NCI-H510A treated with DMSO at 0.1 percent for 48 hours (cell line): ENCODE data around the gene B3GNT2.
A peak's percentile ranks its signal among the peaks of the same experiment; 100 is the strongest.
"Not testable (repeated sequence)": the region's sequence is repeated elsewhere in the genome, so short reads cannot be mapped to it uniquely, and the experiment has no call there.

Source experiments
- DNase-seq: peaks from one replicate; lab custom pipeline; 2025; lab: John Stamatoyannopoulos, UW

B3GNT2 gene

GRCh38 chr2:62185475-62186155 lies 10.3 kb upstream of the B3GNT2 start:
- DNase-seq = no peak

DNA sequence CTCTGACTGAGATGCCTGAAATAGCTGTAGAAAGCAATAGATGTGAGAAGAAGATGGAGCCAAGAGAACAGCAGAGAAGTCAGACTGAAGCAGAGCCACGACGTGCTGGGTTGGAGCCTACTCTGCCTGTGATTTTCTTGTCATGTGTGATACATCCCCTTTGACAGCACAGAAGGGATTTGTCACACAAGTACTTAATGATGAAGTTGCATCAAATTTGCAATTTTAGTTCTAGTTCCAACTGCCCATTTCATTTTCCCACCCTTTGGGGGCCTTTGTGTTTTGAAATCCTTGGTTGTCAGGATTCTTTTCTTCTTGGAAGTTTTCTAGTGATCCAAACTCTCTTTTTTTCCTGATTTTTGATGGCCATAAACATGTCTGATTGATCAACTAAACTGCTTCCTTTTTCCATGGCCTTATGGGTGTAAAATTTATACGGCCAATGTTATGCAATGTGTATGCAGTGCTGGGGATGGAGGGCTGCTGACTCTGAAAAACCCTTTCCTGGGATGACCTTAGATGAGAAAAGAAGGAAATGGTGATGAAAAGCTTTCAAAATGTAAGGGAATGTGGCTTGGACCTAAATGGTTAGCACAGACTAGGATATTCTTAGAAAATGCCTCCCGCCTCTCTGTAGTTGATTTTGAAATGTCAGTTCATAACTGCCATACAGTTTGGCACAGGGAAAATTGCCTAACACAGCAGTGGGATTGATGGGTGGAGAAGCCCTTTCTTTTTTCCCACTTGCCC lies 9.6 kb upstream of the B3GNT2 start:
- DNase-seq = no peak

DNA sequence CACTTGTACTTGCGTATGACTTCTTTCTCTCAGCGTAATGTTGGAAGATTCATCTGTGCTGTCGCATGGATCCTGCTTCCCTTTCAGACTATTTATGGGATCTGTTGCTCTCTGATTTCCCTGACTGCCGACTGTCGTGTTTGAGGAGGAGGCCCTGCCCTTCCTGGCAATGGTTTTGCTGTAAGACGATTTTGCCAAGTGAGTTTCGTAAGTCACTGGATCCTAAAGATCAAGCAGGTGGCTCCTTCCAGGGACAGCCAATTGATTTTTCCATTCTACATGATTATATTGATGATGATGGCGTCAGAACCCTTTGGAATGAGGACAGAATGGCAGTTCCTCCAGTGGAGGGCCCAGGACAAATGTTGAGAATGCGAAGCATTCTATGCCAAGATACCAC lies 8.7 kb upstream of the B3GNT2 start:
- DNase-seq = no peak

- DNase-seq = no peak
These were observed 7.5 kb upstream of the B3GNT2 start for GRCh38 chr2:62188416-62188815.

DNA sequence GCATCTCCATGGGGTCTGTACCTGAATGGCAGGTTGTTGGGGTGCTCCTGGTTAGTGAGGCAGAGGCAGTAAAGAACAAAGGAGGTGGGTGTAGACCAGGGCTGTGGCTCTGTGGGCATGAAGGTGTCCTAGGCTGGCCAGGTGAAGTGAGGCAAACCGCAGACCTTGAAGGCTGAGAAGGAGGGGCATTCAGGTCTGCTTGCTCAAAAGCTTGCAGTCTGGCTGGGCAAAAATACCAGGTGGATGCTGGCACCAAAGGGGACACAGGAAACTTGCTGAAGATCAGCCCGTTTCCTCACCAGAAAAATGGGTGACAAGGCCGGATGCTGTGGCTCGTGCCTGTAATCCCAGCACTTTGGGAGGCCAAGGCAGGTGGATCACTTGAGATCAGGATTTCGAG lies 6.7 kb upstream of the B3GNT2 start:
- no peak for DNase-seq

GRCh38 chr2:62192811-62193210 lies 3.1 kb upstream of the B3GNT2 start:
- no peak for DNase-seq

DNA sequence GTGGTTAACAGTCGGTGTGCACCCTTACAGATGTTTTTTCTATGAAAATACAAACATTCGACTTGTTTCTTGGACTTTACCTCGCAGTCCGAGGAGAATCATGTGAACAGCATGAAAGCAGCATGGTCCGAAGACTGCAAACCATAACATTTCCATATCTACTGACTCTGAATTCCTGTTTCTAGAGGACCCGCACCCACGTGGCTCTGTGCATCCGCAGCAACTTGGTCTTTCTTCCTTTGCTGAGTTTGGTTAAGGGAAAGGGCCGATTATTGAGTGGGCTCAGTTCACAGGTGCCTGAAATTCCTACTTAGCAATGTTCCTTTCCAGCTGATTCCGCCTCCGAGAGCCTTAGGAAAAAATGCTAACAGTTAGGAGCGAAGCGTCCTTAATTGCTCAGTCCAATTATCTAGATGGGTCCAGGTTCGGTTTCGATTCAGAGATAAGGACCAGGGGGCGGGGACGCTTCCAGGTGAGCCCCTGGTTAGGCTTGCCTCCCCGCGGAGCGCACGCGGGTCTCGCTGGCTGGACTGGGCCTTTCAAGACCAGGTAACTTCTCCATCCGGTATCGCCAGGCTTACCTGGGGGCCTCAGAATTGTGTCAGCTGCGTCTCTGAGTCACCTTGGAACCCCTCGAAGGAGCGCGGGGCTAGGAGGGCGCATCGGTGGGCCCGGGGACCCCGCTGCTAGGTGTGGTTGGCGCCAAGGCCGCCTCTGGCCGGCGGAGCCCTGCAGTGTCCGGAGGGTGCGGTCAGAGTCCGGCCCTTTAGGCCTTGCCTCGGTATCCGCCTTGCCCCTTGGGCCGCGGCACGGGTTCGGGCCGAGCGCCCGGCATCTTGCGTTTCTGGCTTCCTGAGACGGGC lies 1.1 kb upstream of the B3GNT2 start:
- DNase-seq = no peak

- DNase-seq = peak; percentile 72
These were observed 475 bp downstream of the B3GNT2 start for GRCh38 chr2:62196278-62196901.

DNA sequence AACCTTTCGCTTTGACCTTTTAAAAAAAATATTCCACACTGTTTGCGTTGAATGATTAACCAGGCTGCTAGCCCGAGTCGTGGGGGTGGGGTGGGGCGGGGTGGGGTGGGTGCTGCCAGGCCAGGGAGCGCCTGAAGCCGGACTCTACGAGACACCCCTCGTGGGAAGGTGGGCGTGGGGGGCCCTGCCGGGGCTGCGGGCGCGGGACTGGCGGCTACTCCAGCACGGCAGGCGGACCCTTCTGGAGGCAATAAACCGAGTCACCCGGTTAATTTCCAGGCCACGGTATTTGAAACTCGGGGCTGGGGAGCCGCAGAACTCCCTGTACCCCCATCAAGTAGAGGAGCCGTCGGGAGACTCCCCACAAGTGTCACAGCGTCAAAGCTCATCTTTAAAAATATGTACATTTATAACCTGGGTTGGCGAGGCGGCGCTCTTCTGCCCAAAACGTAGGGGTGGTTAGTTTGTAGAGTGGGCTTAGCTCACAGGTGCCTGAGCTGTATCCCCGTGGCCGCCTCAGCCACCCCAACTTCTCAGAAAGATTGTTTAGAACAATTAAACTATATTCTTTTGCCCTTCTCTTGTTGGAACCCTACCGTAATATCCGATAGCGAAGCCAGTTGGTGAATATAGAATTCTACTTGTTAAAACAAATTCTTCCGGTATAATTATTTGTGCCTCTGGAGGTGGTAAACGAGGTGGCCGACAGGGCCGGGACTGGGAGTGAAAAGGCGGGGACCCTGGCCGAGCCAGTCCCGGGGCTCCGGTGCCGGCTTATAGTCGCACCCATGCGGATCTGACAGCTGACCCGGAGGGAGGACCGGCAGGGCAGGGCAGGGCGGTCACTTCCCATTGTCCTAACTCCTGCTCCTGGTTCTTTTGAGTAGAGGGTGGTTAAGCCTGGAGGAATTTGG lies 1.4 kb downstream of the B3GNT2 start:
- no peak for DNase-seq

- no peak for DNase-seq
These were observed 2.2 kb downstream of the B3GNT2 start for GRCh38 chr2:62197925-62198633.

- not testable (repeated sequence) for DNase-seq
These were observed 2.9 kb downstream of the B3GNT2 start for GRCh38 chr2:62198854-62199253.

GRCh38 chr2:62199392-62200125 lies 3.6 kb downstream of the B3GNT2 start:
- DNase-seq = no peak

GRCh38 chr2:62200291-62200841 lies 4.5 kb downstream of the B3GNT2 start:
- no peak for DNase-seq

GRCh38 chr2:62200868-62201267 lies 5.0 kb downstream of the B3GNT2 start:
- DNase-seq = no peak

DNA sequence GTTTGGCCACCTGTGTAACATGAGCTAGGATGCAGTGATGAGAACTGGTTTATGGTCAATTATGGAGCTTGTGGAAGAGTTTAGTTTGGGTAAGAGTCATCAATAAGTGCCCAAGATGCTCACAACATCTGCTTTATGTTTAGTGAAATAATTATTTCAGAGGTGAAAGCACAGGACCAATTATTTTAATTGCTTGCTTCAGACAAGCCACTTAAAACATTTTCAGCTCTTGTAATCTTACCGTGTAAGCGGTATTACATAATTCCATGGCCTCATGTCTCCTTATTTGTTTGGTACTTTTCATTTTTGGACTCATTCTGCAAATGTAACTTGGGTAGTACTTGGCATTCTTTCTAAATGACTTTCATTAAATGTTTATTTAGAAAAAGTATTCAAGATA lies 5.4 kb downstream of the B3GNT2 start:
- peak; percentile 73 for DNase-seq

- no peak for DNase-seq
These were observed 6.3 kb downstream of the B3GNT2 start for GRCh38 chr2:62202019-62202722.

GRCh38 chr2:62202729-62203128 lies 6.8 kb downstream of the B3GNT2 start:
- no peak for DNase-seq

DNA sequence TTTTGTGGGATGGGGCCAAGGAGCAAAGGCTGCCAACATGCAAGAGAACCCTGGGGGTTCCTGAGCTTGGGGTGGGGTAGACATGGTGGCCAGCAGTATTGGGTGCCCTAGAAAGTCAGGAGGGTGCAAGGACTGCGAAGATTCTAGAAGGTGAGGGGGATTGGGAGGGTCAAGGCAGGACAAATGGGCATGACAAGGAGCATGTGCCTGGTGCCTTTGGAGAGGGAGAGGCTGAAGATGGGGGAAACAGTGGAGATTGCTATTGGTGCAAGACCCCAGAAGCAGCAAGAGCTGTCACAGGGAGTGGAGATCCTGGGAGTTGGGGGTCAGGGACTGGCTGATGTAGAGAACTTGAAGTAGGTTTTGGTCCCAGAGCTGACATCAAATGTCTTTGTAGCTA lies 7.5 kb downstream of the B3GNT2 start:
- DNase-seq = no peak

DNA sequence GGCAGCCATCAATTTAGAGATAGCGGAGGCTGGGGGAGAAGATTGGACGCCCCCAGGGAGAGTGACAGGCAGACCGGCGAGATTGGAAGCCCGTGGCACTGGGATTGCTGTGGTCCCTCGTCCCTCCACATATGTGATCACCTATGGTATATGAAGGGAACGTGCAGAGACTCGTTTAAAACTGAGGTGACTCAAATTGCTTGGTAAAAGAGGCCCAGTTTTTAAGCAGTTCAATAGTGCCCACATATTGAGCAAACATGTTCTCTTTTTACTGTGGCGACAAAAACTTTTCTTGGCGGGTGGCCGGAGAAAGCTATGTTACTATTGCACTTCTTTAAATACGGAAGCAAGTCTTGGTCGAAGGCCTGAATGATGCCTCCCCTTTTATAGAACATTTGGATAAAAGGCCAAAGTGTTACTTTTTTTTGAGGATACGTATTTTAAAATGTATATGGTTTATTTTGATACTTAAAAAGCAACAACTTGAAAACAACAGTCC lies 9.1 kb downstream of the B3GNT2 start:
- no peak for DNase-seq
